GM19438 (cell line): ENCODE data around the gene PRR5L.

Experiments
- ATAC-seq: cut with Tn5 transposase; IDR thresholded peaks from one replicate; pipeline ENCODE4 v1.9.1; 2021; ENCODE audit warnings: low read depth; ENCODE audit not compliant: unreplicated experiment

The PRR5L gene

GRCh38 chr11:36395978-36396736 is 100.1 kb downstream of the PRR5L start:
- no peak for ATAC-seq

GRCh38 chr11:36398231-36398953 is 102.3 kb downstream of the PRR5L start:
- ATAC-seq: no peak

DNA sequence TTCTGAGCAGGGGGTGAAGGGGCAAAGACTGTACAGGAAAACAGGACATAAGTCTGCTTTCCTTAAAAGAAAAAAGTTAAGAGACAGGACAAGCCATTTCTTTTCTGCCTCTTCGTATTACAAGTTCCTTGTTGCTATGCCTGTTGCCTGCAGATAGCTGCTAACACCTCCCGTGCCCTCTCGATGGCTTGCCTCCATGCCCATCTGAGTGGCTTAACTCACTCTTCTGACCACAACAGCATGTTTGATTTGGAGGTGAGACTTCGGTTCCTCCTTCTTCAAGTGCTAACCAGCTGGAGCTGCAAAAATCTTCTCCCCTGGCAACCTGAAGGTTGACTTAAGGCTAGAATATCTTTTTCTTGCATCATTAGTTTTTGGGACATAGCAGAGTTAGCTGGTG is 103.1 kb downstream of the PRR5L start:
- no peak for ATAC-seq

- no peak for ATAC-seq
Observed at GRCh38 chr11:36399745-36400144, 103.7 kb downstream of the PRR5L start.

DNA sequence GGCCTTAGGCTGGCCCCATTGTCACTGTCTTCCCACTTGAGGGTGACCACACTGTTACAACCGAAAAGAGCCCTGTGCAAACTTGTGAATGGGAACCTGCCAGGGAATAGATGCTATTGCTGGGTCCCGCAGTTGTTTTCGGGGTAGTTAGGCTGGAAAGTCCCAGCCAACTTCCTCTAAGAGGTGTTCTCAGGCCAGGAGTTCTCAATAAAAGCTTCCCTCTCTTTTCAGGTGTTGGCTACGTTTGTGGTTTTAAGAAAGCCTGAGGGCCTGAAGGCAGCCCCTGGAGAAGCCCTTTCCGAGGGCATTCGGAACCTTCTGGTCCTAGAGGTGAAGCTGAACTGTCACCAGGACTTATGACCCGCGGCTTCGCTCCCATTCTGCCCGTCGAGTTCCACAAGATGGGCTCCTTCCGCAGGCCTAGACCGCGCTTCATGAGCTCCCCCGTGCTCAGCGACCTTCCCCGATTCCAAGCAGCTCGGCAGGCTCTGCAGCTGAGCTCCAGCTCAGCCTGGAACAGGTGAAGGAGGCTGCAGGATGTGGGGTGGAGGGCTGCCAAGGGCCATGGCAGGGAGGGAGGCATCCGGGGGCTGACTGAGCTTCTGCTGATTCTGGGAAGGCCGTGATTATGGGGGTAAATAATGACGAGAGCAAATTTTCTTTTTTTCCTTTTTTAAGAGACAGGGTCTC is 104.8 kb downstream of the PRR5L start:
- ATAC-seq: no peak

GRCh38 chr11:36402568-36403170 is 106.6 kb downstream of the PRR5L start:
- no peak for ATAC-seq

DNA sequence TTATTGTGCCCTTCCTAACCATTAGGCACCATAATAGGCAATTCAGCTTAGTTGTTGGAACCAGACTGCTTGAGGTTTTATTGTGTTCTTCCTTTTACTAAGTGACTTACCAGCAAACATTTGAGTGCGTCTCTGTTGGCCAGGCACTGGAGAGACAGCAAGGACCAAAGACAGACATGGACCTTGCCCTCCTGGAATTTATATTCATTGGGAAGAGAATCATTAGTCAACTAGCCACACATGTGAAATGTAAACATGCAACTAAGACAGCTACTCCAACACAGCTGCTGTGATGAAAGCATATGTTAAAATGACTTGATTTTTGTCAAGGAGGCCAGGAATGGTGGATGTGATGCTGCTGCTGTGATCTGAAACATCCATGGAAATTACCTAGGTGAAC is 107.6 kb downstream of the PRR5L start:
- no peak for ATAC-seq

GRCh38 chr11:36404831-36405230 is 108.7 kb downstream of the PRR5L start:
- ATAC-seq: no peak

DNA sequence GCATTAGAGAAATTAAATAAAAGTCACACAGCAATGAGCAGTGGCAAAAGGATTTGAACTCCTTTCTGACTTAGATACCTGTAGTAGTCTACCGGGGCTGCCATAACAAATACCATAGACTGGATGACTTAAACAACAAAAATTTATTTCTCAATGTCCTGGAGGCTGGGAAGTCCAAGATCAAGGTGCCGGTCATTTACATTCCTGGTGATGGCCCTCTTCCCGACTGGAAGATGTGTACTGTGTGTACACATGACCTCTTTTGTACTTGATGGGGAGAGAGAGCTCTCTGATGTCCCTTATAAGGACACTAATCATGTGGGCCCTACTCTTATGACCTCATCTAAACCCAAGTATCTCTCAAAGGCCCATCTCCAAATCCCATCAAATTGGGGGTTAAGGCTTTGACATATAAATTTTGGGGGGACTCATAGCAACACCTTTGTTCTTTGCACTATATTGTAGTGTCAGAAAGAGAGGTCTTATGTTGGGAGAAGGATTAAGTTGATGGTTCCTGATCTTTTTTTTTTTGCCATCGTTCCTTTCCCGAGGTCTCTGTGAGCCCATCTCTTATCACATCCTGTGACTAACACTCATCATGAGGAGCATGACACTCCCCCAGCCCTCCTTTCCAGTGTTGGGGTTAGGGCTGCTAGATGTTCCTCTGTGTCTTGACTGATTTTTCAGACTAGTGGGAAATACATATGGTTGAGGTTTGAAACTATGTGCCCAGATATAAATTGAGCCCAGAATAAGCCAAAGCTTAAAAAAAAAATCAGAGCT is 109.7 kb downstream of the PRR5L start:
- no peak for ATAC-seq

- no peak for ATAC-seq
Observed at GRCh38 chr11:36407356-36407755, 111.3 kb downstream of the PRR5L start.

- ATAC-seq: peak; percentile 23
Observed at GRCh38 chr11:36408498-36409136, 112.5 kb downstream of the PRR5L start.

DNA sequence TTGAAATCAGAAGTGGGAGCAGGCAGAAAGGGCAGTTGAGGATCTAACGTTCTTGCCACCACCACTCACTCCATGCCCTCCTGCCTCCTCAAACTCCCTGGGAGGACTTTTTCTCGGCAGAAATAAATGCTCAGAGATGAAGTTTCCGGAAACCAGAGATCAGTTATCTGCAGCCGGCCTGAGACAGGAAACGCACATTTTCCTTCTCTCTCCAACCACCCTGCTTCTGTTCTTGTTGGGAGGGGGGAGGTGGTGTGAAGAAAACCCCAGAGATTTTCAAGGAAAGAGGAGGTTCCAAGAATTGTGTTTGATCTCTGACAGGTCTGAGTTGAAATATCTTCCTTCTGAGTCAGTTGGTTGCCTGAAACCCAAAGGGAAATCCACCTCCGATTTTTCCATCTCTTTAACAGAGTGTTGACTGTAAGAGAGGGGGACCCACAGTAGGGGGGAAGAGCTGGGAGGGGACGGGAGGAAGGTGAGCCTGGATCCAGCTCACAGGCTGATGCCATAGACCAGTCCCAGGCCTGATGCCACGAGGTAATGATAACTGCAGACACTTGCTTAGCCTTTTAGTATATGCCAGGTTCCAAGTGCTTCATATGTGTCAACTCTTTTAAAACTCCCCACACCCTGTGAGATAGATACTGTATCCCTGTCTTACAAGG is 113.2 kb downstream of the PRR5L start:
- ATAC-seq: peak; percentile 53

DNA sequence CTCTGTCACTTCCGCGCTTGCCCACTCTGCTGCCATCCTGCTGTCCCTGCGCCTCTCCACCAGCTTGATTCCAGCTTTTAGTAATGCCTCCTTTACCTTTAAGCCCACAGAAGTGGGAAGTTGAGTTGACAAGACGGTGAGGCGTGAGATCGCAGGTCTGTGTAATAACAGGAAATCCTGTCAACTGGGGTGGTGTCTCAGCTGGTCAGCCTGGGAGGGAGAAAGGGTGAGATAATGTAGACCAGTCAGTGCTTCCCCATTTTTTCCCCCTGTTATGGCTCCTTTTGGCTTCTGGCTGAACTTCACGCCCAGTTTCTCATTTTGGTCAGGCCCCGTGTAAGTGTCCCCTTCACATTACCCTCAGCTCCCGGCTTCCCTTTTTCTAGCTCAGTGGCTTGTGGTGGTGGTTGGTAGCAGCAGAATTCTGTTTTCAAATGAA is 115.1 kb downstream of the PRR5L start:
- peak; percentile 69 for ATAC-seq

- ATAC-seq: no peak
Observed at GRCh38 chr11:36412781-36413383, 116.8 kb downstream of the PRR5L start.

DNA sequence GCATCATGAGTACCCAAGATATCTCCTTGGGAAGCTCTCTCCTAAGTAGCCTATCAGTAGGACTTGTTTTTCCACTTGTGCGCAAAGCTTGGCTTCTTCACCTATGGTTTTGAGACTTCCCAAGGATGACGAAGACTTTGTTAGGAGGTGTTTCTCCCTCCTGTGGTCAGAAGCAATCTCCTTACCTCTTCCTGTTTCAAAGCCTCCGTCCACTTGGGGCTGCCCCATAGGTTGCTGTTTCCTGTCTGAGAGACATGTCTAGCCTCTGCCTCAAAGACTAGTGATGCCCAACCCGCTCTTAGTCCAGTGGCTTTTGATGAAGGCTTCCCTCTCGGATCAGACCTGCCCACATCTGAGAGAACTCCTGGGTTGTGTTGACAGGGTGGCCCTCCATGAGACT is 121.1 kb downstream of the PRR5L start:
- ATAC-seq: no peak

DNA sequence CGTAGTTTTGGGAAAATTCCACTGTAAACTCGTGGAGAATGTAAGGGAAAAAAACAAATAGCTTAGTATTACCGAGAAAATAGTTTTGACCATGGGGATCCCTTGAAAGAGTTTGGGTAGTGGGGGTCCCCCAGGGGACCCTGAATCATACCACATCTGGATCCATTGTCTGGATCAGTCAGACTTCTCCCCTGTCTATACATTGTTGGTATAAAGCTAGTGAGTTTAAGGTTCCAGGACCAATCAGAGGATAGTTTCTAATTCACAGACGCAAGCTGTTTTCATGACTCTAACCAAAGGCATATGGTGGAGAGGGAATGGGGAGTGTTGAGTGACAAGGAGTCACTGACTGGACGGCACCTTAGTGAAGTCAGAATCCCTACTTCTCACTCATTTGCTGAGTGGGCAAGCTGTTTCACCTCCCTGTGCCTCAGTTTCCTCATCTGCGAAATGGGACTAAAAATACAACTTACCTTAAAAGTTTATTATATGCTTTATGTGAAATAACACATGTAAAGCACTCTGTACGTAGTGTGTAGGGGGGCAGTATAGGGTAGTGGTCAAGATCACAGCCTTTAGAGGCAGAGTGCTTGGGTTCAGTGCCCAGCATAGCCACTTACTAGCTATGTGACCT is 123.8 kb downstream of the PRR5L start:
- no peak for ATAC-seq

GRCh38 chr11:36421546-36422155 is 125.6 kb downstream of the PRR5L start:
- ATAC-seq: no peak

DNA sequence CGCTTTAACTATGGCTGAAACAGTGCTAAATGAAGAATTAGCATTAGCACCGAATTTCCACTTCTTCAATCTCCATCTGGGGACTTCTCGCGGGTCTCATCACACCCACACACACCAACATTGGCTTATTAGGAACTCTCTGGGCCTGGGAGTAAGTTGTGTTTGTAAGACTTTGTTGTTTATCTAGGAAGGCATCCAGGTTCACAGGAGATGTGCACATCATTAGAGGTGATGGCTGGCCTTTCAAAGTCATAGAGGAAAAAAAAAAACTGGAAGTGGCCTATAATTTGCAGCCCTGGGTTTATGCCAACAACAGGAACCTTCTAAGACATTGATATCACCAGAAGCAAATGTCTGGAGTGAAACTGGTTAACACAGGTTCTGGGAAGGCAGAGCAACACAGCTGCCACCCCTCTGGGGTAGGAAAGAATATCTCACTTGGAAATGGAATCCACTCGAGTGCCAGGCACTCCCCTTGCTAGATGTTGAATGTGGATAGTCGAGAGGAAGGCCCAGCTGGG is 129.5 kb downstream of the PRR5L start:
- ATAC-seq: no peak
